ENCODE measurements around the gene FOXJ2.
A peak's percentile ranks its signal among the peaks of the same experiment; 100 is the strongest.
"Not testable (repeated sequence)": the region's sequence is repeated elsewhere in the genome, so short reads cannot be mapped to it uniquely, and the experiment has no call there.

The FOXJ2 gene

GRCh38 chr12:8032242-8033152 lies at the start of gene FOXJ2:
FOXJ2 (plus strand) TSS chr12:8032716; CDS start chr12:8039833, 7,117 bp downstream.
- DNase-seq (ENCODE audit: low spot score), result peak; percentile 73

DNA sequence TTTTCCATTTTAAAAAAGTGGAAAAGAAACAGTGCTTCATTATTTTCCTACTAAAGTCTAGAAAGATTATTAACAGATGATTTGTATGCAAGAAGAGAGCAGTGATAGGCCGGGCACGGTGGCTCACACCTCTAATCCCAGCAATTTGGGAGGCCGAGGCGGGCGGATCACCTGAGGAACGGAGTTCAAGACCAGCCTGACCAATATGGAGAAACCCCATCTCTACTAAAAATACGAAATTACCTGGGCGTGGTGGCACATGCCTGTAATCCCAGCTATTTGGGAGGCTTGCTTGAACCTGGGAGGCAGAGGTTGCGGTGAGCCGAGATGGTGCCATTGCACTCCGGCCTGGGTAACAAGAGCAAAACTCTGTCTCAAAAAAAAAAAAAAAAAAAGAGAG lies 49.5 kb upstream of the FOXJ2 start:
- not testable (repeated sequence) for DNase-seq (ENCODE audit: low spot score)

- not testable (repeated sequence) for DNase-seq (ENCODE audit: low spot score)
Measured at GRCh38 chr12:7983460-7983859, 49.1 kb upstream of the FOXJ2 start.

GRCh38 chr12:7984900-7985299 lies 47.6 kb upstream of the FOXJ2 start:
- no peak for DNase-seq (ENCODE audit: low spot score)

DNA sequence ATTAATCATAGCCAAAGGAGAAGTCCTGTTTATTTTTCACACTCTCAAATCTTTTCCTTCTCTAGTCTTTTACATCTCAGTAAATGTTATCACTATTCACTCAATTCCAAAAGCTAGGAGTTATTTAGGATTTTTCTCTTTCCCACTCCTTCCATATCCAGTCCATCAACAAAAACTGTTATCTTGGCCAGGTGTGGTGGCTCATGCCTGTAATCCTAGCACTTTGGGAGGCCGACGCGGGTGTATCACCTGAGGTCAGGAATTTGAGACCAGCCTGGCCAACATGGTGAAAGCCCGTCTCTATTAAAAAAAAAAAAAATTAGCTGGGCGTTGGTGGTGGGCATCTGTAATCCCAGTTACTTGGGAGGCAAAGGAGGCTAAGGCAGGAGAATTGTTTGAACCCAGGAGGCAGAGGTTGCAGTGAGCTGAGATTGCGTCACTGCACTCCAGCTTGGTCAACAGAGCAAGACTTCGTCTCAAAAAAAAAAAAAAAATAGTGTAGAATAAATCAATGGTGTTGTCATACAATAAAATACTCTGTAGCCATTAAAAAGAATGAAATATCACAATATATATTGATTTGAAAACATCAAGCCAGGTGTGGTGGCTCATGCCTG lies 46.6 kb upstream of the FOXJ2 start:
- no peak for DNase-seq (ENCODE audit: low spot score)

- DNase-seq (ENCODE audit: low spot score), result no peak
Measured at GRCh38 chr12:7989827-7990491, 42.6 kb upstream of the FOXJ2 start.

GRCh38 chr12:7991535-7991934 lies 41.0 kb upstream of the FOXJ2 start:
- DNase-seq (ENCODE audit: low spot score), result no peak

DNA sequence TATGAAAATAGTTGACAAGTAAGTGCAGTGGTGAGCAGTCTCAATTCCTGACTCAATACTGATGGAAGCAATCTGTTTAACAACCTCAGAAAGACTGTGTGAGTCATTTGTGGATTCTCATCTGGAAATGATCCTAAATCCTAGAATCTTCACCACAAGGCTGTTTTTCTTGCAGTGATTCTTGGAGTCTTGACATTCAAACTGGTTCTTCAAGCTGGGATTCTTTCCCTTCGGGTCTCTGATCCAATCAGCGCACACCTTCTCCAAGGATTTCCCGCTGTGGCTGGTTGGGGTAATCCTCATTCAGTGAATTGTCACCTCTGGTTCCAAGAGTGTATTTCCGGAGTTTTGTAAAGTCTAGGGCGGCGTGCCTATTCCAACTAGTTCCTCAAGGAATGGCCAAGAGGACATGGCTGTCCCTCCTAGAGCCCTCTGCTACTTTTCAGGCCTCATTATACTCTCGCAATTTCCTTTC lies 37.7 kb upstream of the FOXJ2 start:
- DNase-seq (ENCODE audit: low spot score), result no peak

DNA sequence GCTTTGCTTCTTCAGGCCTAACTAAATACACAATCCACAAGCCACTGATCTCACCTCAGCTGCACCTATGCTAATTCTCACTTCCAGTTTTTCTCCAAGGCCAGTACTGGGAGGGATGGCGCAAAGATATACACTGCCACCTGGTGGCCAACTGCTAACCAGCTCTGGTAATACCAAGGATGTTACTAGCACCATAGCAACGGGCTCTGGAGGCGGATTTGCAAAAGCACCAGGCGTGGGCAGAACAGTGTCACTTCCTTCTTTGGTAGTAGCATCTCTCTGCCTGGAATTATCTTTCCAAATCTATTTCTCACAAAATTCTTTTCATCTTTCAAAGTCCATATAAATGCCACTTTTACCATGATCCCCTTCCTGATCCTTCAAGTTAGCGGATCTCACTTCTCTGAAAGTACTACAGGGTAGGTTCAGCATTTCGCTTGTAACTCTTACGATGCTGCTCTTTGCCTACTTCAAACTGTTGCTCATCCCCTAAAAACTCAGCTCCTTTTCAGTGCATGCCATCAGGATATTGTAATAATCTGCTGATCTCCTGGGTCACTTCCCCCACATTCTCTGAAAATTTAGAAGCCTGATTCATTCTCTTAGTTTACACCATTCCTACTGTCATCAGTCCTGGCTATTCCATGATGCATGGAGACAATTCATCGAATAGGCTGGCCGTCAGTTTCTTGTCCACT lies 37.1 kb upstream of the FOXJ2 start:
- DNase-seq (ENCODE audit: low spot score), result peak; percentile 74

GRCh38 chr12:8000827-8001226 lies 31.7 kb upstream of the FOXJ2 start:
- DNase-seq (ENCODE audit: low spot score), result not testable (repeated sequence)

GRCh38 chr12:8001496-8001895 lies 31.0 kb upstream of the FOXJ2 start:
- DNase-seq (ENCODE audit: low spot score), result not testable (repeated sequence)

DNA sequence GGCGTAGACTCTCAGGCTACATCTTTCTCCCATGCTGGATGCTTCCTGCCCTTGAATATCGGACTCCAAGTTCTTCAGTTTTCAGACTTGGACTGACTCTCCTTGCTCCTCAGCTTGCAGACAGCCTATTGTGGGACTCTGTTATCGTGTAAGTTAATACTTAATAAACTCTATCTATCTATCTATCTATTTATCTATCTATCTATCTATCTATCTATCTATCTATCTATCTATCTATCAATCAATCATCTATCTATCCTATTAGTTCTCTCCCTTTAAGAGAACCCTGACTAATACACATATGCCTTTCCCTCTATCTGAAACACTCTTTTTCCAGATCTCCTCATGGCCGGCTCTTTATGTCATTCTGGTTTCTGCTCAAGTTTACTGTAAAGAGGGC lies 27.6 kb upstream of the FOXJ2 start:
- DNase-seq (ENCODE audit: low spot score), result not testable (repeated sequence)

GRCh38 chr12:8011331-8011730 lies 21.2 kb upstream of the FOXJ2 start:
- DNase-seq (ENCODE audit: low spot score), result no peak

DNA sequence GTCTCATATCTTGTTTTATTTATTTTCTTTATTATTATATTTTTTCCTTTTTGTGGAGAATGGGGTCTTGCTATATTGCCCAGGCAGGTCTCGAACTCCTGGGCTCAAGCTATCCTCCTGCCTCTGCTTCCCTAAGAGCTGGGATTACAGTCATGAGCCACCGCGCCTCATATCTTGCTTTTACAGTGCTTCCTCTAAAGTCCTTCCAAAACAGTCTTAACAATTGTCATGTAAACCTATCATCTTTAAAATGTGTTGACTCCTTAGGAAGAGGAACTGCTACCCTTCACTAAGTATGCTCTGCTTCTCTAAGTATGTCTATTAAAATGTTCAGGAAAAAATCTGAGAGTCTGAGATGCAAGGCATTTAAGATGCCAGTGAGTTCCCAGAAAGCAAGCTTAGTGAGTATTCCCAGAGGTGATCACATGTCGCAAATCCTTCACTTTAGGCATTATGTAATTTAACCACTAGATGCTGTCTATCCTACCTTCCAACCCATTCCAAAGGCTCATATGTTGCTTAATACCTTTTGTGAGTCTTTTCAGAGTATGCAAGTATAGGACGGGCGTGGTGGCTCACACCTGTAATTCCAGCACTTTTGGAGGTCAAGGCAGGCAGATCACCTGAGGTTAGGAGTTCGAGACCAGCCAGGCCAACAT lies 19.7 kb upstream of the FOXJ2 start:
- no peak for DNase-seq (ENCODE audit: low spot score)

GRCh38 chr12:8014836-8015235 lies 17.7 kb upstream of the FOXJ2 start:
- no peak for DNase-seq (ENCODE audit: low spot score)

GRCh38 chr12:8018213-8018612 lies 14.3 kb upstream of the FOXJ2 start:
- DNase-seq (ENCODE audit: low spot score), result not testable (repeated sequence)

DNA sequence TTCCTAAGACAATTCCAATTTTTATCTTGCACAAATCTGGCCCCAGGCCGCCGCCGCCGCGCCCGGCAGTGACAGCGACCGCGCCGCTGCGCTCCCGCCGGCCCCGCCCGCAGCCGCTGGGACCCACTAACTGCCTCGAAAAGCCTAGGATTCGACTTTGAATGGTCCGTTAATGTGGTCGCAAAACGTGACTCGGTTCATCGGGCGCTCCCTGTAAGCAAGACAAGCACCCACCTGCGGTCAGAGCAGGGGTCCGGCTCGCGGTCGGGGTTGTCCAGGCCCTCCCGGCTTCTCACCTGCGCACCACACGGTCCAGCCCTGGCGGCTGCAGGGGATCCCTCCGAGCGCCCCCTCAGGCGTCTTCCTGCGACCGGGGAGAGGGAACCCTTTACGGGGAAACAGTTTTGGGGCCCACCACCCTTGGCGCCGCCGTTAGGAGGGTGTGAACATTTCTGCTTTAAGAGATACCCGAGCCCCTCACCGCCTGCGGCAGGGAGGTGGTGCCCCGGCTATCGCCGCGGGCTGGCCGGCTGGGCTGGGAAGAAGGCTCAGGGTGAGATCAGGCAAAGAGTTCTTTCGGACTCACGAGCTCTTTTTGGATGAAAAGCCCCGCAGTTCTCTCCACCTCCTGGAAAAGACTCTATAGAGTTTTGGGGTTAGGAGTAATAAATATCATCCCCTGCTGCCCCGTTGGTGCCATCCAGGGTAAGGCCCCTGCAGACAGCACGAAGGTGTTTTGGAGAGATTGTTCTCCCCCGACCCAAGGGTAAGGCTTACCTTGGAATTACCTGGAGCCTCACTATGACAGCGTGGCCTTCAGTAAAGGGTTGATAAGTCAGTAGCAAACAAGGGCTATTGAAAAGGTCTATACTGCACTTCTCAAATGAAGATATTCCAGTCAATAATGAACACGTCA lies 13.6 kb upstream of the FOXJ2 start:
- no peak for DNase-seq (ENCODE audit: low spot score)

GRCh38 chr12:8026291-8026900 lies 6.1 kb upstream of the FOXJ2 start:
- DNase-seq (ENCODE audit: low spot score), result peak; percentile 100

DNA sequence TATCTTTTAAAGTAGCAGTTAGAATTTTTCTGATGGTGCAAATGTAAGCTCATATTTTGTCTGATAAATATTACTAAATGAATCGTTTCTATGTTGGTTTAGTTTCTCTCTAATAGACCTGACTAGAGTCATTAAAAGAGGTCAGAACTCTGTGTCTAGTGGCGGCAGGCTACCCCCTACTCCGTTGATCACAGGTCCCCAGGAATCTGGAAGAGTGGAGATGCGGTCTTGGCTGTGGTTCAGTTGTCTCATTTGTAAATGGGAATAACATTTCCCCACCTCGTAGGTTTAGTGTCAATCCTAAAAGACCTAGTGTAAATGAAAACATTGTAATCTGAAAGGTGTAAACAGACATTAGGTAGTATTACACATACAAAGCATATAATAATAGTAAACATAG lies 4.7 kb upstream of the FOXJ2 start:
- no peak for DNase-seq (ENCODE audit: low spot score)

DNA sequence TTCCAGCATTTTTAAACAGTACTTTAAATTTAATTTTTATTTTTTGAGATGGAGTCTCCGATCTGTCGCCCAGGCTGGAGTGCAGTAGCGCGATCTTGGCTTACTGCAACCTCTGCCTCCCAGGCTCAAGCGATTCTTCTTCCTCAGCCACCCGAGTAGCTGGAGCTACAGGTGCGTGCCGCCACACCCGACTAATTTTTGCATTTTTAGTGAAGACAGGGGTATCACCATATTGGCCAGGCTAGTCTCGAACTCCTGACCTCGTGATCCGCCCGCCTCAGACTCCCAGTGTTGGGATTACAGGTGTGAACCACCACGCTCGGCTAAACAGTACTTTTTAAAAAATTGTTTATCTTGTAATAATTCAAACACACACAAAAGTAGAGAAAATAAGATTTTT lies 4.2 kb upstream of the FOXJ2 start:
- no peak for DNase-seq (ENCODE audit: low spot score)
